Mesodermal cell (in vitro differentiated cells): ENCODE results near the gene ZNF860.

Experiments used
- H3K27ac ChIP-seq: 2 replicates; pipeline ENCODE4 v1.7.0; 2013; ENCODE audit warnings: mild to moderate bottlenecking, low read depth, low read length, moderate library complexity; ENCODE audit not compliant: severe bottlenecking
- H3K36me3 ChIP-seq: 2 replicates; pipeline ENCODE4 v1.7.1; 2013; ENCODE audit warnings: mild to moderate bottlenecking, low read length, moderate library complexity; ENCODE audit not compliant: control insufficient read depth, insufficient read depth
- H3K4me1 ChIP-seq: one replicate; pipeline ENCODE4 v1.7.1; 2013; ENCODE audit warnings: mild to moderate bottlenecking, low read length; ENCODE audit not compliant: insufficient read depth, control insufficient read depth, poor library complexity, severe bottlenecking
- H3K4me3 ChIP-seq: 2 replicates; pipeline ENCODE4 v1.7.0; 2013; ENCODE audit warnings: low read length, control low read depth, mild to moderate bottlenecking; ENCODE audit not compliant: insufficient read depth, poor library complexity, severe bottlenecking; ENCODE audit errors: extremely low read depth
- H3K9me3 ChIP-seq: 2 replicates; pipeline ENCODE4 v1.7.1; 2013; ENCODE audit warnings: mild to moderate bottlenecking, low read length, moderate library complexity; ENCODE audit not compliant: control insufficient read depth
- WGBS, 2 experiments: methylation state at CpG; one replicate each; pipeline ENCODE4 v1.1.5; 2013; ENCODE audit warnings: missing lambda C conversion rate in 2 of 2; ENCODE audit not compliant: insufficient coverage in 2 of 2; 5-methylcytosine and 5-hydroxymethylcytosine counted together

ZNF860 gene

DNA sequence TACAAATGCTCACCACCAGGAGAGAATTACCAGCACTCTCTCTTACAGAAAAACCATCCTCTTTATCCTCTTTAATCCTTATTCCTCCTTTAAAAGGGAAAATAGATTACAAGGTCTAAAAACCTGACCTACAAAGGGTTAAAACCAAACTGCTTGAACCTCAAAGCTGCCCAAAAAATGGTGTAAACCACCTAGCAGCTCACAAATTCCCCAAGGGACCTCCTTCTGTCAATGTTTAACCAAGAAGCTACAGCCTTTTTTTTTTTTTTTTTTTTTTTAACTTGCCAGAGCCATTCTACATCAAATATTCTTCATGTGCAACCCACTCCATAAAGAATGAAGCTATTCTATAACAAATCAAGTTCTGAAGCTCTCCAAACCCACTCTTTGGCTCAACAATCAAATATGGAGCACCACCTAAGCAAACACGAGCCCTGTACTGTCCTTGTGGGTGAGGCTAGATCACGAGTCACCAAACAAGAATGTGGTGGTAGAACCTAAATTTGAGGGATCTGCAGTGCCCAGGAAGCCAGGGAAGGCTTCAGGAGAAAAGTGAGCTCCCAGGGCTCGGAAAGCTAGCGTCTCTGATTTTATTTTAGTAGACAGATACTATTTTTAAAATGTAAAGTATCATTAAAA lies 20.6 kb upstream of the ZNF860 start:
- H3K9me3 ChIP-seq = peaks cover 4% of the 10 kb centered on the region
- no peak overlapping the region for H3K4me3 ChIP-seq
- H3K4me1 ChIP-seq = peaks cover 31% of the 10 kb centered on the region
- 42% methylated on average over 4 of the region's 4 CpGs; no CpG with 5 or more reads in 1 of the 2 experiments for WGBS, 2 experiments
- peak overlapping the region; percentile 17 for H3K27ac ChIP-seq
- no peaks in the 10 kb centered on the region for H3K36me3 ChIP-seq

DNA sequence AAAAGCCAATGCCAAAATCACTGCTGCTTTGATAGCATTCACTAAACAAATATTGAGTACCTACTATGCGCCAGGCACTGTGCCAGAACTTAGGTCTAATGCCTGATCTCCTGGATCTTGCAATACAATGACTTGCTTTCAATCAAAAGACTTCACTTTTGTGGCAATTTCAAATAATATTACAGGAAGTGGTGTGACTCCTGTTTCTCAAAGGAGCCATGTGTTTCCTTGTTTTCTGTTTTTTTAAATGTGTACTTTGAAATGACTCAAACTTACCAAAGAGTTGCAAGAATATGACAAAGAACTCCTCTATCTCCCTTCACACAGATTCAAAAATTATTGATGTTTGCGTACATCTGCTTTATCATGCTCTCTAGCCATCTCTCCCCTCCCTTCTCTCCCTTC lies 18.7 kb upstream of the ZNF860 start:
- Histone ChIP-seq H3K36me3 (no peaks in the 10 kb centered on the region), H3K4me3 (no peak overlapping the region), H3K9me3 (no peaks in the 10 kb centered on the region), H3K4me1 (peaks cover 45% of the 10 kb centered on the region), H3K27ac (no peak overlapping the region)
- WGBS, 2 experiments = 90 to 100% methylated on average over 2 of the region's 2 CpGs

DNA sequence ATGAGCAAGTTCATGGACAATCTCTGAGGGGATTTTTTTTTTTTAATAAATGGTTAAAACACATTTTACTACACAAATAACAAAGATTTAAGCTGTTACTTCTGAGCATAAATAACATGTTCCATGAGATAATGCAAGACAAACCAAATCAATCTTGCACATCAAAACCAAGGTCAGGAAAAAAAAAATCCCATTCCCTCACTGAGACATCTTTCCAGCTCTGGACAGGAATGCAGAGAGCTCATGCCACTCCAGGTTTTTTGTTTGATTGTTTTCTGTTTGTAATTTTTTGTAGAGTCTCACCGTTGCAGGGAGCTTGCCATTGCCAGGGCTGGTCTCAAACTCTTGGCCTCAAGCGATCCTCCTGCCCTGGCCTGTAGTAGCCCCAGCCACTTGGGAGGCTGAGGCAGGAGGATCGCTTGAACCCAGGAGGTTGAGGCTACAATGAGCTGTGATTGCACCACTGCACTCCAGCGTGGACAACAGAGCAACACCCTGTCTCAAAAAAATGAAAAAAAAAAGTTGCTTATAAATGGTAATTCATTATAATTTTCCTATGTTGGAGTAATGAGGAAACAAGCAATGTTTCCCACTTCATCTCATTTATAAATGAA lies 14.5 kb upstream of the ZNF860 start:
- Histone ChIP-seq H3K27ac (peak overlapping the region; percentile 43), H3K9me3 (no peaks in the 10 kb centered on the region), H3K36me3 (no peaks in the 10 kb centered on the region), H3K4me1 (peaks cover 40% of the 10 kb centered on the region), H3K4me3 (no peak overlapping the region)
- WGBS, 2 experiments = 93 to 95% methylated on average over 2 to 3 of the region's 4 CpGs

DNA sequence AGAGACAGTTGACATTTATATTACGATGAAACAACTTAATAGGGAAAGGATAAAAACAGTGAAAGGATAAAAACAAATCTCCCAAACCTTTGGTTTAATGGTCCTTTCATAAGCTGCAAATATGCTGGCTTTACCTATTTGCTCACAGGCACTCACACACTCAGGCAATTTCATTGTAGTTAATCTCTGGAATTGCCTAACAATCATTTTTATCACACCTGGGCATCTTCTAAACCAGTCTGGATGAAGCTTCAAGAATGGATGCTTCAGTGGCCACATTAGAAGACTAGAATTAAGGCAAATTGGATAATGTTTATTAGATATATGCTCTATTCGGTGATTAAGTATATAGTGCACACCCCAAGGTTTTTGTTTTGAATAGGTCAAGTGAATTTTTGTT lies 14.0 kb upstream of the ZNF860 start:
- no CpG with 5 or more reads among the region's 2 CpGs for WGBS, 2 experiments
- Histone ChIP-seq H3K4me3 (no peak overlapping the region), H3K27ac (peak overlapping the region; percentile 43)

DNA sequence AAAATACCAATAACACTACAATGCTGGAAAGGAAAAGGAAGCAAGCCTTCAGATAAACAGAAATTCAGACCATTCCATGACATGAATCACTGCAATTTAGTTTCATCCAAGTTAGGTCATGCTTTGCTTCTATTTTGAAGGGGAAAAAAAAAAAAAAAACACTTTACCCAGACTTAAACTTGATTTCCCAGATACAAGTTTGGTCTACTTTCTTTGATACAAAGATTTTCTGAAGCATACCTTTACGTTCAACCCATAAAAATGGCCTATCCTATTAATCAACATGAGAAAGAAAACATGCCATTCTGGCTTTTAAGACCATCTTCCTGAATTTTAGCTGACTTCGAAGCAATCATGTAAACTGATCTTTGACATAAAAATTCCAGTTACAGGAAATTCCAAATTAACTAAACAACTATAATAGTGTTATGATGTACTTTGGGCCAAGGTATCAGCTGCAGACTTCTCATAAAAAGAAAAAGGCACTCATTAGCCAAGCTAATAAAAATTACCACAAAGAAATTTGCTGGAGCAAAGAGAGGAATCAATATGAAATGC lies 13.1 kb upstream of the ZNF860 start:
- Histone ChIP-seq H3K9me3 (no peaks in the 10 kb centered on the region), H3K27ac (peak overlapping the region; percentile 96), H3K4me3 (no peak overlapping the region), H3K4me1 (peaks cover 40% of the 10 kb centered on the region), H3K36me3 (no peaks in the 10 kb centered on the region)
- WGBS, 2 experiments = 55 to 69% methylated on average over 1 of the region's 2 CpGs

More for the DNA sequence above, 14.0 kb upstream of the ZNF860 start:
- H3K9me3 ChIP-seq = no peaks in the 10 kb centered on the region
- peaks cover 40% of the 10 kb centered on the region for H3K4me1 ChIP-seq
- no peaks in the 10 kb centered on the region for H3K36me3 ChIP-seq

DNA sequence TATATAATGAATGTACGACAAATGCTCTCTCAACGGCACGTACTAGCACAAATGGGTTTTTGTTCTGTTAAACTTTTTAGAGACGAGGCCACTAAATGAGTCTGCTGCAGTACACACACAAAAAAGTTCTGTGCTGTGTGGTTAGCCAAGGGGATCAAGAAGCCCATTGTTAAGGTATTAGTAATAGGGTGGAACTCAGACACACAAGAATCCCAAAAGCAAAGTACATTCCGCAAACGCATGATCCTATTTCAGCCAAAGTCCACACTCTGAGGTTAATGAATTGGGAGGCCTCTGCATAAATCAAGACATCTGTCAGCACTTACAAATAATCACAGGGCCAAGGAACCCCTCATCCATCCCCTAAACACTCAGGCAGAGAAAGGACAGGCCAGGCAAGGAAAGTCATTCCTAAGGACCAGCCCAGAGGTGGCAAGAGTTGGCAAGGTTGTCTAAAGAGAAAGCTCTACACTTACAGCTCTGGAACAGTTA lies 12.6 kb upstream of the ZNF860 start:
- Histone ChIP-seq H3K9me3 (no peaks in the 10 kb centered on the region), H3K4me1 (peaks cover 40% of the 10 kb centered on the region), H3K4me3 (no peak overlapping the region), H3K36me3 (no peaks in the 10 kb centered on the region), H3K27ac (peak overlapping the region; percentile 96)
- 52 to 100% methylated on average over 1 to 4 of the region's 6 CpGs for WGBS, 2 experiments

DNA sequence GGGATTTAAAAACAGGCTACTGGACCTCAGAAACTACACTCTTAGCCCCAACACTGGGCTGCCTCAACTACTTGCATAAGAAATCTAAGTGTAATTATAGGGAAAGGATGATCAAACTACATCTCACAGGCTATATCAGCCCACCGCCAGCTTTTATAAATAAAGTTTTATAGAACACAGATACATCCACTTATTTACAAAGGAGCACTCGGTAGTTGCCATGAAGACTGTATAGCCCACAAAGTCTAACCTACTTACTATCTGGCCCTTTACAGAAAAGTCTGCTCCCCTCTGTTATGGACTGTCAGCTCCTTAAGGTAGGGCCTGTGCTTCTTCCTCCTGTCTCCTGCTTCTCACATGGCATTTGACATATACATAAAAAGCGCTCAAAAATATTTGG lies 9.9 kb upstream of the ZNF860 start:
- Histone ChIP-seq H3K36me3 (no peaks in the 10 kb centered on the region), H3K4me3 (no peak overlapping the region), H3K4me1 (peaks cover 41% of the 10 kb centered on the region), H3K9me3 (no peaks in the 10 kb centered on the region), H3K27ac (no peak overlapping the region)
- 93% methylated on average over 3 of the region's 3 CpGs; no CpG with 5 or more reads in 1 of the 2 experiments for WGBS, 2 experiments

DNA sequence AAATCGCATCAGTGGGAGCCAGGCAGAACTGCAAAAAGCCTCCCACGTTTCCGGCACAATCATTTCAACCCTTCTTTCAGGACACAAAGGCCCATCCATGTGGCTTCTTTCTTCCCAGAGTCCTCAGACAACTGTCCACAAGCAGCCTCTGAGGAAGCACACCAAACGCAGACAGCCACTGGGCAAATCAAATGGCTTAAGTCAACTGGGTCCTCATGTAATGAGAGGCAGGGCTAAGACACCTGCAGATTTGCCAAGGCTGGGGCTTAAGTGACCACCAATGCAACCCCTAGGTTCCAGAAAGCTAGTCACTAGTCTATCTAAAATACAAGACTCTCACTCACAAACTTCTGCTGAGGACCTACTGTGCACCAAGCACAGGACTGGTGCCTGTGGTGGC lies 8.5 kb upstream of the ZNF860 start:
- H3K4me1 ChIP-seq = peaks cover 29% of the 10 kb centered on the region
- H3K36me3 ChIP-seq = peaks cover 6% of the 10 kb centered on the region
- no peak overlapping the region for H3K4me3 ChIP-seq
- H3K9me3 ChIP-seq = no peaks in the 10 kb centered on the region
- WGBS, 2 experiments = 85 to 93% methylated on average over 3 of the region's 4 CpGs
- H3K27ac ChIP-seq = no peak overlapping the region

DNA sequence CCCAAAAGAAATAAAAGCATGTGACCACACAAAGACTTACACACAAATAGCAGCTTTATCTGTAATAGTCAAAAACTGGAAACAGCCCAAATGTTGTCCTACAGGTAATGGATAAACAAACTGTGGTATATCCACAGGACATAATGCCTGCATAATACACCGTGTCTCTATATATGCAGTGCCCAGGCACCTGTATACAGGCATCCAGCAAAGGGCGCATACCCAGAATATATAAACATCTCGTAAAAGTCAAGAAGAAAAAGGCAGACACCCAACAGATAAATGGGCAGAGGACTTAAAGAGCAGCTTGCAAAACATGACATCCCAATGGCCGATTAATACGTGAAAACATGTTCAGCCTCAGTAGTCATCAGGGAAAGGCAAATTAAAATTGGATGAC lies 7.7 kb upstream of the ZNF860 start:
- WGBS, 2 experiments = 100% methylated on average over 4 to 5 of the region's 5 CpGs
- H3K27ac ChIP-seq = no peak overlapping the region
- H3K9me3 ChIP-seq = no peaks in the 10 kb centered on the region
- H3K4me3 ChIP-seq = no peak overlapping the region
- peaks cover 23% of the 10 kb centered on the region for H3K4me1 ChIP-seq
- peaks cover 8% of the 10 kb centered on the region for H3K36me3 ChIP-seq

DNA sequence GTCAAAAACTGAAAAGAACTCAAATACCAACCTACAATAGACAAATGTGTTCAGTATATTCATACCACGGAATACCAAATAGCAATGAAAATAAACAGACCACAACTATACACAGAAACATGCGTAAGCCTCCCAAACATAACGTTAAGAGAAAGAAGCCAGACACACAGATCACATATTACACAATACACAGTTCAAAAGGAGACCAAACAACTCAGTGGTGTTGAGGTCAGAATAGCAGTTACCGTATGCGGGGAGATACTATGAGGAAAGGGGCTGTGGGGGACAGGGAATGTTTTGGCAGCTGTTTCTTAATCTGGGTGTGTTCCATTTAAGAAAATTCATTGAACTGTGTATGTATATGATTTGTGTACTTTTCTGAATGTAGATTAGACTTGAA lies 7.1 kb upstream of the ZNF860 start:
- Histone ChIP-seq H3K4me3 (no peak overlapping the region), H3K9me3 (no peaks in the 10 kb centered on the region), H3K27ac (no peak overlapping the region), H3K4me1 (peaks cover 25% of the 10 kb centered on the region), H3K36me3 (peaks cover 8% of the 10 kb centered on the region)
- 80 to 96% methylated on average over 1 to 4 of the region's 5 CpGs for WGBS, 2 experiments

DNA sequence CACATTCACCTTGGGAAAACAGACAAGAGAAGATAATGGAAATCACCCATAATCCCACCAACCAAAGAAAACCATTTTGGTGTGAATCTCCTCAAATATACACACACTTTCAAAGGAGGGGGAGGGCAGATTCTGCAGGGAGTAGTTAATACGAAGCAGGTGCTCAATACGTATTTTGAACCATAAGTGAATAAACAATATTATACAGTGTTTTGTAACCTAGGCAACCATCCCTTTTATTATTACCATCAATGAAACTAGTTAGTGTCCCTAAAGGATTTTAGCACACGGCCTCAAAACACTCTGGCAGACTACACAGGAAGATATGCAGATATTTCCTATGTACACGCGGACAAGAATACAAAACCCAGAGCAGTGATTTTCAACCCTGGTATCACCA lies 6.6 kb upstream of the ZNF860 start:
- Histone ChIP-seq H3K27ac (no peak overlapping the region), H3K9me3 (no peaks in the 10 kb centered on the region), H3K4me3 (no peak overlapping the region), H3K36me3 (peaks cover 8% of the 10 kb centered on the region), H3K4me1 (peaks cover 24% of the 10 kb centered on the region)
- 96 to 97% methylated on average over 3 of the region's 5 CpGs for WGBS, 2 experiments
